A673 (cell line): Measurements from ENCODE around the gene NFKBIE. TPM values are rescaled to one million over a fixed set of nuclear protein-coding genes. Genes with fewer than 3 reads are reported as not detected.

ENCODE experiments used
- BruUV-seq: library from RNA; stranded (reverse); fragments of 400-500 nt; replicated peaks from 2 replicates; lab custom pipeline; 2021; lab: Mats Ljungman, UMichigan
- CTCF ChIA-PET: fragments of 300-600 bp; sonication (Branson Sonifier 250); formaldehyde crosslinking; loops from one replicate; lab custom pipeline; 2022; ENCODE audit warnings: antibody characterized with exemption; lab: Charles Lee
- POLR2A ChIA-PET: fragments of 300-600 bp; sonication (Branson Sonifier 250); formaldehyde crosslinking; loops from one replicate; lab custom pipeline; 2022; ENCODE audit warnings: antibody characterized with exemption; ENCODE audit not compliant: low non-redundant PET; lab: Charles Lee
- DNase-seq: peaks from one replicate; pipeline ENCODE4 v3.0.0-alpha.2; 2015; ENCODE audit warnings: low spot score
- H3K27ac ChIP-seq: fragments of 200-600 bp; sonication (generic); 2 replicates; pipeline ENCODE4 v1.5.1; 2016; ENCODE audit warnings: mixed run types, low read depth, mild to moderate bottlenecking, mixed read lengths, antibody characterized with exemption, low read length; ENCODE audit not compliant: poor library complexity, severe bottlenecking
- H3K27me3 ChIP-seq: fragments of 200-600 bp; sonication (generic); replicated peaks from 2 replicates; pipeline ENCODE4 v1.6.1; 2017; ENCODE audit warnings: mixed run types, low read depth, mild to moderate bottlenecking, mixed read lengths, antibody characterized with exemption, low read length; ENCODE audit not compliant: insufficient read depth, poor library complexity
- H3K36me3 ChIP-seq: fragments of 200-600 bp; sonication (generic); 2 replicates; pipeline ENCODE4 v1.6.1; 2016; ENCODE audit warnings: mixed run types, mild to moderate bottlenecking, mixed read lengths, antibody characterized with exemption, low read length; ENCODE audit not compliant: insufficient read depth, poor library complexity, severe bottlenecking
- H3K4me1 ChIP-seq: fragments of 200-600 bp; sonication (generic); 2 replicates; pipeline ENCODE4 v1.6.1; 2017; ENCODE audit warnings: mixed run types, mild to moderate bottlenecking, mixed read lengths, antibody characterized with exemption, low read length; ENCODE audit not compliant: insufficient read depth, poor library complexity, severe bottlenecking
- H3K4me3 ChIP-seq: fragments of 200-600 bp; sonication (generic); 2 replicates; pipeline ENCODE4 v1.5.1; 2016; ENCODE audit warnings: low read depth, mixed run types, mild to moderate bottlenecking, mixed read lengths, low read length; ENCODE audit not compliant: poor library complexity, severe bottlenecking
- H3K9me3 ChIP-seq: fragments of 200-600 bp; sonication (generic); 2 replicates; pipeline ENCODE4 v1.6.1; 2016; ENCODE audit warnings: mixed run types, low read depth, mild to moderate bottlenecking, mixed read lengths, antibody characterized with exemption, low read length; ENCODE audit not compliant: poor library complexity, severe bottlenecking
- EZH2 ChIP-seq: fragments of 200-600 bp; sonication (generic); IDR thresholded peaks from 2 replicates; pipeline ENCODE4 v1.6.1; 2017; ENCODE audit warnings: borderline replicate concordance, low read depth, mild to moderate bottlenecking, mixed read lengths, antibody characterized with exemption, low read length; ENCODE audit not compliant: poor library complexity, severe bottlenecking
- intact Hi-C: fragments of 100-400 bp; cut with micrococcal nuclease; formaldehyde crosslinking; loops from one replicate; pipeline ENCODE4 v1.10.0; 2022; ENCODE audit not compliant: unreplicated experiment
- total RNA-seq: library from RNA; stranded (reverse); gene quantifications from 2 replicates; pipeline ENCODE4 v1.2.3, GENCODE V29; 2021
- TF ChIP-seq, protein P1 (sequence below): fragments of 300-800, 200-600 bp; sonication (generic); conservative IDR thresholded peaks from 2 replicates; pipeline ENCODE4 v1.5.1; 2017; ENCODE audit warnings: low read depth, mild to moderate bottlenecking, antibody characterized with exemption, low read length, moderate library complexity, mixed read lengths

The NFKBIE gene
- total RNA-seq, 1 experiment from 2014 or later: 5.2 TPM

DNA sequence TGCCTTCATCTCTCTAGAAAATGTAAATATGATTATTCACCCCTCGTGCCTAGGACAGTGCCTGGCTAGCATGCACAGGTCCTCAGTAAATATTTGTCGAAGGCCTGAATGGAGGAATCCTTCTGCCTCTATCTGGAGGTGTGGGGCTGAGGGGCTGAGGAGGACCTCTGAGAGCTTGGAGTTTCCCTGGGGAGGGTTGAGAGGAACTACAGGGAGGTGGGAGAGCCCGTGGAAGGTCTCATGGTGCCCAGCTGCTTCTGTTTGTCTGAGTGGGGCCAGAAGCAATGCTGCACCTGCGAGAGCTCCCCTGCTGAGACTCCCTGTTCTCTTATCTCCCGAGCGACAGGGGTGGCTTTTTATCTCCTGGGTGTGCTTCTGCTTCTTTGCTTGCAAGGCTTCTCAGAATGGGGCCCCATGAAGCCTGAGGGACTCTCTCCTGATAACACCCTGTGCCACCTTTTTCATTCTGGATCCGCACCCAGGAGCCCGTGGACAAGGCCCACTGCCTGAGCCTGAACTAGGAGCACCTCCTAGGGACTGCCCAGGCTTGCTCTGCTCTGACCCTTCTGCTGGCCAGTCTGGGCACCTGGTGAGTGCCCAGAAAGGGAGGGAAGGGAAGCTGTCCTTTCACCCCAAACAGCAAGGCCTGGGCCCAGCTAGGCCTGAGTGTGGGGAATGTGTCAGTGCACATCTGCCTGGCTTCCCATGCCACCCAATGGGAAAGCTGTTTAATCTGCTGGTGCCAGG is 39.6 kb downstream of the NFKBIE start:
- CTCF ChIA-PET: interaction anchor here (1.4 kb wide), 1 partner anchor 12 kb away, joined by 11 read pairs; no protein-coding TSS in a partner anchor
- intact Hi-C loops: no loop called here

DNA sequence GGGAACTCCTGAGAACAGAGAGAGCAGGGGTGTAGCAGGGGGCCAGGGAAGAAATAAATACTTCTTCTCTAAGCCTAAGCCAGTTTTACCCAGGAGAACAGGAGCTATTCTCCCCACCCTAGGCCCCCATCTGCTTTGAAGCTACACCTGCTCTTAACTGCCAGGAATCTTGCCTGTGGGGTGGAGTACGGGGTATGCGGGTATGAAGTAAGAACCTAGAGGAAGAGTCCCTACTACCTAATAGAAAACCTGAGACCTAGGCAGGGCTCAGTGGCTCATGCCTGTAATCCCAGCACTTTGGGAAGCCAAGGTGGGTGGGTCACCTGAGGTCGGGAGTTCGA is 40.4 kb downstream of the NFKBIE start:
- H3K4me3 ChIP-seq: peak overlapping the region; percentile 59
- H3K9me3 ChIP-seq: no peaks in the 10 kb centered on the region
- CTCF ChIA-PET: no interaction called here
- H3K27ac ChIP-seq: no peak overlapping the region
- POLR2A ChIA-PET: interaction anchor here (0.9 kb wide), 1 partner anchor 22 kb away, joined by 5 read pairs; the partner anchor contains the start of gene HSP90AB1
- BruUV-seq: no TSS peak
- DNase-seq: no peak
- TF ChIP-seq, protein P1, sequence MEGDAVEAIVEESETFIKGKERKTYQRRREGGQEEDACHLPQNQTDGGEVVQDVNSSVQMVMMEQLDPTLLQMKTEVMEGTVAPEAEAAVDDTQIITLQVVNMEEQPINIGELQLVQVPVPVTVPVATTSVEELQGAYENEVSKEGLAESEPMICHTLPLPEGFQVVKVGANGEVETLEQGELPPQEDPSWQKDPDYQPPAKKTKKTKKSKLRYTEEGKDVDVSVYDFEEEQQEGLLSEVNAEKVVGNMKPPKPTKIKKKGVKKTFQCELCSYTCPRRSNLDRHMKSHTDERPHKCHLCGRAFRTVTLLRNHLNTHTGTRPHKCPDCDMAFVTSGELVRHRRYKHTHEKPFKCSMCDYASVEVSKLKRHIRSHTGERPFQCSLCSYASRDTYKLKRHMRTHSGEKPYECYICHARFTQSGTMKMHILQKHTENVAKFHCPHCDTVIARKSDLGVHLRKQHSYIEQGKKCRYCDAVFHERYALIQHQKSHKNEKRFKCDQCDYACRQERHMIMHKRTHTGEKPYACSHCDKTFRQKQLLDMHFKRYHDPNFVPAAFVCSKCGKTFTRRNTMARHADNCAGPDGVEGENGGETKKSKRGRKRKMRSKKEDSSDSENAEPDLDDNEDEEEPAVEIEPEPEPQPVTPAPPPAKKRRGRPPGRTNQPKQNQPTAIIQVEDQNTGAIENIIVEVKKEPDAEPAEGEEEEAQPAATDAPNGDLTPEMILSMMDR: no peak
- TF ChIP-seq EZH2: no peak
- no peaks in the 10 kb centered on the region for H3K27me3 ChIP-seq
- H3K36me3 ChIP-seq: peaks cover 11% of the 10 kb centered on the region
- H3K4me1 ChIP-seq: peaks cover 47% of the 10 kb centered on the region
- intact Hi-C loops: no loop called here

More for the DNA sequence above, 39.6 kb downstream of the NFKBIE start:
- BruUV-seq: no TSS peak
- H3K4me3 ChIP-seq: no peak overlapping the region
- no peak for TF ChIP-seq EZH2
- TF ChIP-seq, protein P1: no peak
- peaks cover 20% of the 10 kb centered on the region for H3K36me3 ChIP-seq
- H3K27me3 ChIP-seq: no peaks in the 10 kb centered on the region
- no peaks in the 10 kb centered on the region for H3K9me3 ChIP-seq
- H3K27ac ChIP-seq: peak overlapping the region; percentile 36
- DNase-seq: no peak
- peaks cover 43% of the 10 kb centered on the region for H3K4me1 ChIP-seq
- POLR2A ChIA-PET: no interaction called here

DNA sequence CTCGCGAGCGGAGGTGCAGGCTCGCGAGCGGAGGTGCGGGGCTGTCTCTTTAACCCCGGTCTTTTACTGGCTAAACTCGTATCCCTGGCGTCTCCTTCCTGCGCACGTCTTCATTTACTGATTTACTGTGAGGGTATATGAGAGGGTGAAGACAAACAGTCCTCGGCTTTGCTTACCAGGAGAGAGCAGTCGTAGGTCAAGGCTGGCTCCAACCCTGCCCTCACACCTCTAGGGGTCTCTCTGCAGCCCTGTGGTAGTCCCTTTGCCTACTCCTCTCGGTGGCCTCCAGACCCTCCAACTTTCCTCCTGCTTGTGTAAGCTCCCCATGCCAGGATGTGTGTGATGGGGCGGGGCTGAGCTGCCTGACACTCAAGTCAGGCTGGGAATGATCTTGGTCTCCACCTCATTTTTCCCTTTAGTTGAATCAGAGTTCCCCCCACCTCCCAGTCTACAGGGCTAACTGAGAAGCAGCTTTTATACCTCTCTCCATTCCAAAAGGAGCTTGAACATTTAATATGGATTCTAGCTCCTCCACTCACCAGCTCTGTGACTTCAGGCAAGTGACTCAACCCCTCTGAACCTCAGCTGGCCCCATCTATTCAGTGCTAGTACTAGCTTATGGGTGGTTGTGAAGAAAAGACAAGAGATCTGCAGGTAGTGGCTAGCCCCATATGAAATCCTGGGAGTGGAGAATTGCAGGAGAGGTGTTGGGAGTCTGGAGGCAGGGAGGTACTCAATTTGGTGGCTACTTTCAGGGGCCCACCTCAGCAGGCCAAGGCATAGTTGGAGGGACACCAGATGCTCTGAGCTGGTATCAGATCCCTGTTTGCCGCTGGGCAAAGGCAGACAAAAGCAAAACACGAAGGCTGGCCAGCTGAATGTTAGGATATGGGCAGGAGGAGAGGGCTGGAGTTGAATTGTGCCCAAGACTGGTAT is 41.1 kb downstream of the NFKBIE start:
- peaks cover 5% of the 10 kb centered on the region for H3K36me3 ChIP-seq
- H3K27me3 ChIP-seq: no peaks in the 10 kb centered on the region
- ChIA-PET CTCF (interaction anchor here (1.1 kb wide), 1 partner anchor 13 kb away, joined by 4 read pairs; no protein-coding TSS in a partner anchor), POLR2A (interaction anchor here (0.5 to 0.9 kb wide), 2 partner anchors 23 to 678 kb away, joined by 3 to 5 read pairs; partner anchors contain the start of gene HSP90AB1)
- H3K4me3 ChIP-seq: peak overlapping the region; percentile 59
- H3K27ac ChIP-seq: peak overlapping the region; percentile 55
- DNase-seq: peak; percentile 33
- TF ChIP-seq EZH2: no peak
- TF ChIP-seq, protein P1: no peak
- TSS peak; percentile 42 for BruUV-seq
- peaks cover 52% of the 10 kb centered on the region for H3K4me1 ChIP-seq
- intact Hi-C loops: no loop called here
- H3K9me3 ChIP-seq: no peaks in the 10 kb centered on the region
